Neural cell (in vitro differentiated cells): Measurements from ENCODE around the gene NXPH3. TPM values are rescaled to one million over a fixed set of nuclear protein-coding genes. Genes with fewer than 3 reads are reported as not detected.

Experiments used
- H2AFZ ChIP-seq: fragments of 200-600, 300-800 bp; sonication (generic), shearing (Covaris generic); 2 replicates; pipeline ENCODE4 v1.6.0; 2014; ENCODE audit warnings: low read depth, mild to moderate bottlenecking, antibody characterized with exemption, low read length, moderate library complexity
- H3F3A ChIP-seq: fragments of 200-600 bp; shearing (Covaris generic); 2 replicates; pipeline ENCODE4 v1.6.1; 2016; ENCODE audit warnings: mild to moderate bottlenecking, moderate library complexity, mixed read lengths, antibody characterized with exemption, low read length; ENCODE audit not compliant: insufficient read depth, poor library complexity, severe bottlenecking
- H3K27ac ChIP-seq: fragments of 200-600, 300-800 bp; sonication (generic), shearing (Covaris generic); 2 replicates; pipeline ENCODE4 v1.5.1; 2014; ENCODE audit warnings: mild to moderate bottlenecking, low read length, moderate library complexity
- H3K27me3 ChIP-seq: fragments of 300-800, 200-600 bp; sonication (generic), shearing (Covaris generic); 2 replicates; pipeline ENCODE4 v1.6.0; 2014; ENCODE audit warnings: mild to moderate bottlenecking, low read depth, low read length, moderate library complexity; ENCODE audit not compliant: insufficient read depth
- H3K36me3 ChIP-seq: fragments of 300-800, 200-600 bp; sonication (generic), shearing (Covaris generic); 2 replicates; pipeline ENCODE4 v1.5.1; 2014; ENCODE audit warnings: mild to moderate bottlenecking, antibody characterized with exemption, low read length, moderate library complexity; ENCODE audit not compliant: insufficient read depth
- H3K4me2 ChIP-seq: fragments of 300-800, 200-600 bp; sonication (generic), shearing (Covaris generic); 2 replicates; pipeline ENCODE4 v1.6.0; 2014; ENCODE audit warnings: mild to moderate bottlenecking, low read length
- H3K4me3 ChIP-seq: fragments of 300-800, 200-600 bp; sonication (generic), shearing (Covaris generic); 2 replicates; pipeline ENCODE4 v1.5.1; 2014; ENCODE audit warnings: mild to moderate bottlenecking, low read length, moderate library complexity
- H3K79me2 ChIP-seq: fragments of 200-600 bp; shearing (Covaris generic); replicated peaks from 2 replicates; pipeline ENCODE4 v1.6.0; 2014; ENCODE audit warnings: mild to moderate bottlenecking, low read length, moderate library complexity; ENCODE audit not compliant: insufficient read depth
- H3K9ac ChIP-seq: fragments of 300-800, 200-600 bp; sonication (generic), shearing (Covaris generic); 2 replicates; pipeline ENCODE4 v1.6.1; 2016; ENCODE audit warnings: mild to moderate bottlenecking, low read length, mixed read lengths
- H3K9me2 ChIP-seq: fragments of 200-600 bp; shearing (Covaris generic); 2 replicates; pipeline ENCODE4 v1.6.1; 2016; ENCODE audit warnings: mild to moderate bottlenecking, low read length, mixed read lengths; ENCODE audit not compliant: insufficient read depth
- H3K9me3 ChIP-seq: fragments of 200-600, 300-800 bp; sonication (generic), shearing (Covaris generic); 2 replicates; pipeline ENCODE4 v1.6.1; 2016; ENCODE audit warnings: mild to moderate bottlenecking, mixed run types, low read length, moderate library complexity, mixed read lengths
- H4K20me1 ChIP-seq: fragments of 200-600 bp; shearing (Covaris generic); 2 replicates; pipeline ENCODE4 v1.6.1; 2016; ENCODE audit warnings: mild to moderate bottlenecking, mixed run types; ENCODE audit not compliant: insufficient read depth
- CTCF ChIP-seq: fragments of 450-650 bp; IDR thresholded peaks from 2 replicates; pipeline ENCODE4 v1.5.1; 2014; ENCODE audit warnings: antibody characterized with exemption, mild to moderate bottlenecking, moderate library complexity; ENCODE audit not compliant: poor library complexity, severe bottlenecking
- EP300 ChIP-seq: fragments of 450-650 bp; conservative IDR thresholded peaks from 2 replicates; pipeline ENCODE4 v1.6.1; 2014; ENCODE audit warnings: antibody characterized with exemption, mild to moderate bottlenecking, moderate library complexity; ENCODE audit not compliant: poor library complexity, severe bottlenecking
- EZH2 ChIP-seq: fragments of 200-600, 300-800 bp; shearing (Covaris generic), sonication (generic); IDR thresholded peaks from 2 replicates; pipeline ENCODE4 v1.6.1; 2014; ENCODE audit warnings: antibody characterized with exemption, low read length, borderline replicate concordance, mild to moderate bottlenecking; ENCODE audit not compliant: insufficient read depth, poor library complexity, severe bottlenecking
- MXI1 ChIP-seq: fragments of 450-650 bp; conservative IDR thresholded peaks from 2 replicates; pipeline ENCODE4 v1.6.1; 2014; ENCODE audit warnings: antibody characterized with exemption, mild to moderate bottlenecking; ENCODE audit not compliant: poor library complexity, severe bottlenecking
- POLR2AphosphoS5 ChIP-seq: IDR thresholded peaks from 2 replicates; pipeline ENCODE4 v1.6.1; 2012
- RAD21 ChIP-seq: fragments of 450-650 bp; conservative IDR thresholded peaks from 2 replicates; pipeline ENCODE4 v1.6.1; 2014; ENCODE audit warnings: antibody characterized with exemption, mild to moderate bottlenecking, moderate library complexity
- SMC3 ChIP-seq: fragments of 450-650 bp; conservative IDR thresholded peaks from 2 replicates; pipeline ENCODE4 v1.6.1; 2014; ENCODE audit warnings: antibody characterized with exemption, mild to moderate bottlenecking, moderate library complexity; ENCODE audit not compliant: poor library complexity
- TAF1 ChIP-seq: IDR thresholded peaks from 2 replicates; pipeline ENCODE4 v1.6.1; 2012; ENCODE audit warnings: low read depth
- polyA plus RNA-seq: library from polyadenylated mRNA; depleted of rRNA; stranded (reverse); fragments of >200 nt; gene quantifications from 2 replicates; pipeline ENCODE4 v1.2.3, GENCODE V29; 2014
- TF ChIP-seq, protein P1 (sequence below): IDR thresholded peaks from 2 replicates; pipeline ENCODE4 v1.6.1; 2012; ENCODE audit warnings: borderline replicate concordance

NXPH3 gene
- polyA plus RNA-seq, 1 donor from 2014 or later = 2.4 TPM

- TF ChIP-seq, protein P1, sequence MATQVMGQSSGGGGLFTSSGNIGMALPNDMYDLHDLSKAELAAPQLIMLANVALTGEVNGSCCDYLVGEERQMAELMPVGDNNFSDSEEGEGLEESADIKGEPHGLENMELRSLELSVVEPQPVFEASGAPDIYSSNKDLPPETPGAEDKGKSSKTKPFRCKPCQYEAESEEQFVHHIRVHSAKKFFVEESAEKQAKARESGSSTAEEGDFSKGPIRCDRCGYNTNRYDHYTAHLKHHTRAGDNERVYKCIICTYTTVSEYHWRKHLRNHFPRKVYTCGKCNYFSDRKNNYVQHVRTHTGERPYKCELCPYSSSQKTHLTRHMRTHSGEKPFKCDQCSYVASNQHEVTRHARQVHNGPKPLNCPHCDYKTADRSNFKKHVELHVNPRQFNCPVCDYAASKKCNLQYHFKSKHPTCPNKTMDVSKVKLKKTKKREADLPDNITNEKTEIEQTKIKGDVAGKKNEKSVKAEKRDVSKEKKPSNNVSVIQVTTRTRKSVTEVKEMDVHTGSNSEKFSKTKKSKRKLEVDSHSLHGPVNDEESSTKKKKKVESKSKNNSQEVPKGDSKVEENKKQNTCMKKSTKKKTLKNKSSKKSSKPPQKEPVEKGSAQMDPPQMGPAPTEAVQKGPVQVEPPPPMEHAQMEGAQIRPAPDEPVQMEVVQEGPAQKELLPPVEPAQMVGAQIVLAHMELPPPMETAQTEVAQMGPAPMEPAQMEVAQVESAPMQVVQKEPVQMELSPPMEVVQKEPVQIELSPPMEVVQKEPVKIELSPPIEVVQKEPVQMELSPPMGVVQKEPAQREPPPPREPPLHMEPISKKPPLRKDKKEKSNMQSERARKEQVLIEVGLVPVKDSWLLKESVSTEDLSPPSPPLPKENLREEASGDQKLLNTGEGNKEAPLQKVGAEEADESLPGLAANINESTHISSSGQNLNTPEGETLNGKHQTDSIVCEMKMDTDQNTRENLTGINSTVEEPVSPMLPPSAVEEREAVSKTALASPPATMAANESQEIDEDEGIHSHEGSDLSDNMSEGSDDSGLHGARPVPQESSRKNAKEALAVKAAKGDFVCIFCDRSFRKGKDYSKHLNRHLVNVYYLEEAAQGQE = no peak
- TF ChIP-seq RAD21 (no peak), MXI1 (no peak), EP300 (no peak), CTCF (no peak), POLR2AphosphoS5 (no peak), SMC3 (no peak), TAF1 (no peak)
- Histone ChIP-seq H3K9me3 (no peaks in the 10 kb centered on the region), H3K27me3 (no peaks in the 10 kb centered on the region), H3F3A (no peaks in the 10 kb centered on the region), H3K79me2 (no peaks in the 10 kb centered on the region), H3K4me3 (no peak overlapping the region), H3K4me2 (no peak overlapping the region), H2AFZ (no peak overlapping the region), H3K27ac (no peak overlapping the region), H3K9me2 (no peaks in the 10 kb centered on the region), H3K36me3 (no peaks in the 10 kb centered on the region), H3K9ac (no peak overlapping the region), H4K20me1 (no peaks in the 10 kb centered on the region)
These were observed 15.2 kb downstream of the NXPH3 start for GRCh38 chr17:49590874-49591273.

DNA sequence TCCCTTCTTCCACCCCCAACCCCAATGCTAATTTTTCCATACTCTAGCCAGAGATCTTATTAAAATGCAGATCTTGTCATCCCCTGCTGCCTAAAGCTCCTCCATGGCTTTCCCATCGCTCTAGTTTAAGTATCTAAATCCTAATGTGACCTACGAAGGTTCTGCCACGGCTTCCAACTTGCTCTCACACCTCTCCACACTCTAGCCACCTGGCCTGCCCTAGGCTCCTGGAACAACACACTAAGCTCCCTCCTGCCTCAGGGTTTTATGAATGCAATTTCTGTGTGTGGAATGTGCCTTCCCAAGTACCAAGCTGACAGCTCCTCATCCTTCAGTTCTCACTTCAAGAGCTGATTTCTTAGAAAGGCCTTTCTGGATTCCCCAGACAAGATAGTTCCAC is 16.6 kb downstream of the NXPH3 start:
- H3K27ac ChIP-seq = no peak overlapping the region
- no peaks in the 10 kb centered on the region for H3K36me3 ChIP-seq
- no peaks in the 10 kb centered on the region for H3K9me3 ChIP-seq
- H4K20me1 ChIP-seq = no peaks in the 10 kb centered on the region
- H2AFZ ChIP-seq = no peak overlapping the region
- H3K4me2 ChIP-seq = no peak overlapping the region
- H3K9me2 ChIP-seq = no peaks in the 10 kb centered on the region
- no peak overlapping the region for H3K9ac ChIP-seq
- no peaks in the 10 kb centered on the region for H3K27me3 ChIP-seq
- H3F3A ChIP-seq = no peaks in the 10 kb centered on the region
- TF ChIP-seq EZH2 (no peak), CTCF (no peak), MXI1 (no peak), TAF1 (no peak), SMC3 (no peak), EP300 (no peak), POLR2AphosphoS5 (no peak), RAD21 (no peak)
- TF ChIP-seq, protein P1 = no peak
- no peak overlapping the region for H3K4me3 ChIP-seq
- no peaks in the 10 kb centered on the region for H3K79me2 ChIP-seq
